ENCODE results near the gene PLCH1.

Gene PLCH1

GRCh38 chr3:155342344-155342743 lies 402.5 kb downstream of the PLCH1 start:
- Histone ChIP-seq H3K9me2 (replicated peaks; ENCODE audit: control insufficient read depth, low read length) (no peaks in the 10 kb centered on the region), H3K4me3 (ENCODE audit: low read length) (no peak overlapping the region), H3K9me3 (ENCODE audit: control insufficient read depth, insufficient read depth, low read length) (no peaks in the 10 kb centered on the region), H3K4me2 (ENCODE audit: low read length) (no peak overlapping the region), H3K36me3 (ENCODE audit: control insufficient read depth, low read length) (no peaks in the 10 kb centered on the region), H3K27ac (ENCODE audit: low read depth, low read length) (no peak overlapping the region), H3K79me2 (ENCODE audit: control insufficient read depth, low read length) (no peaks in the 10 kb centered on the region), H3K4me1 (ENCODE audit: control insufficient read depth, low read length) (no peaks in the 10 kb centered on the region), H3K27me3 (ENCODE audit: control insufficient read depth, low read length) (no peaks in the 10 kb centered on the region), H3F3A (ENCODE audit: control insufficient read depth, insufficient read depth) (no peaks in the 10 kb centered on the region), H4K20me1 (ENCODE audit: control insufficient read depth, insufficient read depth, low read depth, low read length) (no peaks in the 10 kb centered on the region)
- TF ChIP-seq, protein P1, sequence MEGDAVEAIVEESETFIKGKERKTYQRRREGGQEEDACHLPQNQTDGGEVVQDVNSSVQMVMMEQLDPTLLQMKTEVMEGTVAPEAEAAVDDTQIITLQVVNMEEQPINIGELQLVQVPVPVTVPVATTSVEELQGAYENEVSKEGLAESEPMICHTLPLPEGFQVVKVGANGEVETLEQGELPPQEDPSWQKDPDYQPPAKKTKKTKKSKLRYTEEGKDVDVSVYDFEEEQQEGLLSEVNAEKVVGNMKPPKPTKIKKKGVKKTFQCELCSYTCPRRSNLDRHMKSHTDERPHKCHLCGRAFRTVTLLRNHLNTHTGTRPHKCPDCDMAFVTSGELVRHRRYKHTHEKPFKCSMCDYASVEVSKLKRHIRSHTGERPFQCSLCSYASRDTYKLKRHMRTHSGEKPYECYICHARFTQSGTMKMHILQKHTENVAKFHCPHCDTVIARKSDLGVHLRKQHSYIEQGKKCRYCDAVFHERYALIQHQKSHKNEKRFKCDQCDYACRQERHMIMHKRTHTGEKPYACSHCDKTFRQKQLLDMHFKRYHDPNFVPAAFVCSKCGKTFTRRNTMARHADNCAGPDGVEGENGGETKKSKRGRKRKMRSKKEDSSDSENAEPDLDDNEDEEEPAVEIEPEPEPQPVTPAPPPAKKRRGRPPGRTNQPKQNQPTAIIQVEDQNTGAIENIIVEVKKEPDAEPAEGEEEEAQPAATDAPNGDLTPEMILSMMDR (IDR thresholded peaks at IDR 0.05; ENCODE audit: low read depth, low read length, poor library complexity, severe bottlenecking) = no peak
- no peak for TF ChIP-seq EZH2phosphoT487 (IDR thresholded peaks at IDR 0.05; ENCODE audit: borderline replicate concordance, low read length)

DNA sequence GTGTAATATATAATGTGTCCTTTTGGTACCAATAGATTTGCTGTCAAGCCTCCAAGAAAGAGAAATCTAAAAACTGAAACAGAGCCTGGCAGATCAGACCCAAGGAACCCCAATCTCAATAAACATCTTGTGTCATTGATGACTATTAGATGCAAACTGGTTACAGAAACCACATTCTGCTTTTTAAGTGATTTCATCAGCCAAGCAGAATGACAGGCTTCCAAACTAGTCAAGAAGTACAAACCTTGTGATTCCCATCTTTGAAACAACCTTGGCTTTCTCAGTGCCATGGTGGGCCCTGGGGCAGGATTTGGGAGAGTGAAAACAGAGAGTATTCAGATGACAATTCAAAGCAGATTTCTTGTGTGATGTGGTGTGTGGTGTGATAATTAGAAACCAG lies 405.8 kb downstream of the PLCH1 start:
- Histone ChIP-seq H3K36me3 (ENCODE audit: control insufficient read depth, low read length) (no peaks in the 10 kb centered on the region), H4K20me1 (ENCODE audit: control insufficient read depth, insufficient read depth, low read depth, low read length) (no peaks in the 10 kb centered on the region), H3K9me2 (replicated peaks; ENCODE audit: control insufficient read depth, low read length) (no peaks in the 10 kb centered on the region), H3K27ac (ENCODE audit: low read depth, low read length) (no peak overlapping the region), H3K4me2 (ENCODE audit: low read length) (no peak overlapping the region), H3K4me1 (ENCODE audit: control insufficient read depth, low read length) (peaks cover 3% of the 10 kb centered on the region; the same call in 1 of the 2 replicates), H3K4me3 (ENCODE audit: low read length) (no peak overlapping the region), H3K9me3 (ENCODE audit: control insufficient read depth, insufficient read depth, low read length) (no peaks in the 10 kb centered on the region), H3F3A (ENCODE audit: control insufficient read depth, insufficient read depth) (no peaks in the 10 kb centered on the region), H3K79me2 (ENCODE audit: control insufficient read depth, low read length) (no peaks in the 10 kb centered on the region), H3K27me3 (ENCODE audit: control insufficient read depth, low read length) (no peaks in the 10 kb centered on the region)
- TF ChIP-seq, protein P1 (IDR thresholded peaks at IDR 0.05; ENCODE audit: low read depth, low read length, poor library complexity, severe bottlenecking) = no peak
- TF ChIP-seq EZH2phosphoT487 (IDR thresholded peaks at IDR 0.05; ENCODE audit: borderline replicate concordance, low read length) = no peak

DNA sequence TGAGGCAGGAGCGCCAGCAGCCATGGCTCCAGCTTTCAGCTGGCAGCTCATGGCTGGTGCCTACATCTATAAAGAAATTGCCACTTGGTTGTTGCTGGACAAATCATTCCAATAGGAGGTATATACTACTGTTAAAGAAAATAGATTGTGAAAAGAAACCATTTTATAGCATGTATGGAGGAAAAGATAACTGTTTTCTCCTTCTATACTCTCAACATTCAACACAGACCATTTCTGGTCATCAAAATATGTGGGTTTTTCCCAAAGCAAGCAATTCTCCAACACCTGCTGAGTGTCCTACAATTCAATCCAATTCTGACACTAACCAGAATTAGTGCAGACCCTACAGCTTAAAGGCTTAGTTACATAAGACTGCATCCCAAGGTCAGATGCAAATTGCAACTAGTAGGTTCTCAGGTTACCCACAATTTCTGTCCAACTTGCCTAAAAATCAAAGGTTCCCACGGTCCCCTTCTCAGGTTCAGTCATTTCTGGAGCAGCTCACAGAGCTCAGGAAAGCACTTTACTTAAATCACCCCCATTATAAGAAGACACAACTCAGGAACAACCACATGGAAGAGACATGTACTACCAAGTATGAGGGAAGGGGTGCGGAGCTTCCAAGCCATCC lies 409.0 kb downstream of the PLCH1 start:
- Histone ChIP-seq H3K27ac (ENCODE audit: low read depth, low read length) (no peak overlapping the region), H3K4me2 (ENCODE audit: low read length) (no peak overlapping the region)

More for the DNA sequence above, 409.0 kb downstream of the PLCH1 start:
- H3K79me2 ChIP-seq (ENCODE audit: control insufficient read depth, low read length) = no peaks in the 10 kb centered on the region
- H3K9me3 ChIP-seq (ENCODE audit: control insufficient read depth, insufficient read depth, low read length) = no peaks in the 10 kb centered on the region
- peaks cover 3% of the 10 kb centered on the region; the same call in 1 of the 2 replicates for H3K4me1 ChIP-seq (ENCODE audit: control insufficient read depth, low read length)
- H3K4me3 ChIP-seq (ENCODE audit: low read length) = no peak overlapping the region
- no peaks in the 10 kb centered on the region for H3K9me2 ChIP-seq (replicated peaks; ENCODE audit: control insufficient read depth, low read length)
- H3K36me3 ChIP-seq (ENCODE audit: control insufficient read depth, low read length) = no peaks in the 10 kb centered on the region
- no peaks in the 10 kb centered on the region for H4K20me1 ChIP-seq (ENCODE audit: control insufficient read depth, insufficient read depth, low read depth, low read length)
- H3F3A ChIP-seq (ENCODE audit: control insufficient read depth, insufficient read depth) = no peaks in the 10 kb centered on the region
- TF ChIP-seq EZH2phosphoT487 (IDR thresholded peaks at IDR 0.05; ENCODE audit: borderline replicate concordance, low read length) = no peak
- TF ChIP-seq, protein P1 (IDR thresholded peaks at IDR 0.05; ENCODE audit: low read depth, low read length, poor library complexity, severe bottlenecking) = no peak
- no peaks in the 10 kb centered on the region for H3K27me3 ChIP-seq (ENCODE audit: control insufficient read depth, low read length)
